HG02973 (cell line): ENCODE data around the gene PKD1.

Experiments
- ATAC-seq: cut with Tn5 transposase; IDR thresholded peaks from one replicate; pipeline ENCODE4 v1.9.1; 2021; ENCODE audit warnings: moderate library complexity; ENCODE audit not compliant: unreplicated experiment

PKD1 gene

DNA sequence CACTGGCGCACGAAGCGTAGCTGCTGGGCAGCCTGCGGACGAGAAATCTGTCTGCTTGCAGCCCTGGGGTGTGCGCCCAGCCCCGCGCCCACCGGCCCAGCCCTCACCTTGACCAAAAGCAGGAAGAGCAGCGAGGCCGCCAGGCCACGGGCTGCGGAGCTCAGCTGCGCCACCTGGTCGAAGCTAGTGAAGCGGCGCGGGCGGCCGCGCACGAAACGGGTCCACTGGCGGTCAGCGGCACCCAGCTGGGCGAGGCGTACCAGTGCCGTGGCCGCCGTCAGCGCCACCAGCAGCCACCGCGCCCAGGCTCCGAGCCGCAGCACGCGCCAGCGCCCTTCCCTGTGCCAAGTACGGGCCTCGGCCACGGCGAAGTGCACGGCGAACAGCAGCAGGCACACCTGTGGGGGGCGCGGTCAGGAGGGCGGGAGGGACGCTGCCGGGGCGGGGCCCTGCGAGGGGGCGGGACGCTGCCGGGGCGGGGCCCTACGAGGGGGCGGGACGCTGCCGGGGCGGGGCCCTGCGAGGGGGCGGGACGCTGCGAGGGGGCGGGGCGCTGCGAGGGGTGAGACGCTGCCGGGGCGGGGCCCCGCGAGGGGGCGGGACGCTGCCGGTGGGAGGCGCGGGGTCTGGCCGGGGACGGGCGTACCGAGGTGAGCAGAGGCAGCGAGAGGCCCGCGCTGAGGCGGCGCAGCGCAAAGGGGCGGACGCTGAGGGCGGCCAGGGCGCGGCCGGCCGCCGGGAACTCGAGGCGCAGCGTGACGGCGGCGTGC, 44.7 kb downstream of the PKD1 start:
- ATAC-seq, result no peak

DNA sequence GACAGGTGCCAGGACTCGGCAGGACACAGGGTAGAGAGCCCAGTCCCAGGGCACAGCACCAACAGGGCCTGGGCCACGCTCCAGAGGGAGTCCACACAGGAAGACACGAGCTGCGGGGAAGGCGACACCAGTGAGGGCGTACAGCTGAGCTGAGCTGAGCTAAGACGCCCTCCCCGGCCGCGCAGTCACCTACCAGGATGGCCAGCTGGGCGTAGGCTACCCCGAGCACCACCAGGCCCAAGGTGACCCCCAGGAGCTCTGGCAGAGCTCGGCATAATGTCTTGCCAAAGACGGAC, 45.3 kb downstream of the PKD1 start:
- ATAC-seq, result no peak

DNA sequence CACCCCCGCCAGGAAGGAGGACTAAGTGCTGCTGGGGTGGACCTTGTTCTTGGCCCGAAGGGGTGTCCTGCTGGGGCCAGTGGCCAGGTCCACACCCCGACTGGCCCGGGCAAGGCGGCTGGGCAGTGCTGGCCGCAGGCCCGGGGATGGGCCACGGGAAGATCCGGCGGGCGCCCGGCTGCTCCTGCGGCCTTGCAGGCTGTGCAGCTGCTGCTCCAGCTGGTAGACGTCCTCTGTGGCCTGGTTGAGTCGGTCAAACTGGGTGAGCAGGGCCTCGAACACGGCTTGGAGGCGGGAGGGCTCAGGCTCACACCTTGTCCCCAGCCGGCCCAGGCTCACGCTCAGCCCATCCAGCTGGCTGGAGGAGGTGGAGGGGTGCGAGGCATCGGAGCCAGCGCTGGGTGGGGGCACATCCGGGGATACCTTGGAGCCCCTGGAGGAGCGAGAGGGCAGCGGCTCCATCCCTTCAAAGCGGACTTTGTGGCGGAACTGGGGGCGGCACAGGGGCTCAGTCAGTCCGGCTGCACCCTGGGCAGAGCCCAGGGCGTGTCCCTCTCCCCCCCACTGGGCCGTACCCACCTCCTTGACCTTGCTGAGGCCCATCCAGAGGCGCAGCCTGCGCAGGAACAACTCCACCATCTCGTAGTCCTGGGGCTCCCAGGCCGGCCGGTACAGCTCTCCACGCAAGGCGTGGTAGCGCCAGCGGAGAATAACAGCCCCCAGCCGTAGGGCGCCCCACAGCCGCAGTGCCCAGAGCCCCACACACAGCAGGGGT, 45.8 kb downstream of the PKD1 start:
- ATAC-seq, result no peak

DNA sequence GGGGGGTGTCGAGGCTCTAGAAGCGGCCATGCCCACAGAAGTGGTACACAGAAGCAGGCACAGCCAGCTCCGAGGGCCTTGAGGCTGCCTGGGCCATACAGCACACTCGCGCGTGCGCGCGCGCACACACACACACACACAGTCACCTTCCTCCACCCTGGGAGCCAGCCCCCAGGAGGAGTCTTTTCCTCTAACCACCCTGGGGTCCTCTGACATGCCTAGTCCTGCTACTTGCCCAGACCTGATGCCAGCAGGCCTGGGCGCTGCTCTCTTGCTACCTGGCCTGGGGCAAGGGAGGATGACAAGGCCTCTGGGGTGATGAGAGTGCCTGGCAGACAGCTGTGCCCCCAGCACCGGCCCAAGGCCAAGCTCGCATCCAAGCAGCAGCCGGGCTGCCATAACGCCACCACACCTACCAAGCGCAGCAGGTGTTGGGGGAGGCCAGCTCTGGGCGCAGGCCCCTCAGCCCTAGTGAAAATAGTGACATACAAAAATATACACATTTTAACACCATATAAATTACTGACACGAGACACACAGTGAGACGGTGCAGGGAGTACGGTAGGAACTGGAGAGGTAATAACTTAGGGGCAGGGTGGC, 46.8 kb downstream of the PKD1 start:
- no peak for ATAC-seq

DNA sequence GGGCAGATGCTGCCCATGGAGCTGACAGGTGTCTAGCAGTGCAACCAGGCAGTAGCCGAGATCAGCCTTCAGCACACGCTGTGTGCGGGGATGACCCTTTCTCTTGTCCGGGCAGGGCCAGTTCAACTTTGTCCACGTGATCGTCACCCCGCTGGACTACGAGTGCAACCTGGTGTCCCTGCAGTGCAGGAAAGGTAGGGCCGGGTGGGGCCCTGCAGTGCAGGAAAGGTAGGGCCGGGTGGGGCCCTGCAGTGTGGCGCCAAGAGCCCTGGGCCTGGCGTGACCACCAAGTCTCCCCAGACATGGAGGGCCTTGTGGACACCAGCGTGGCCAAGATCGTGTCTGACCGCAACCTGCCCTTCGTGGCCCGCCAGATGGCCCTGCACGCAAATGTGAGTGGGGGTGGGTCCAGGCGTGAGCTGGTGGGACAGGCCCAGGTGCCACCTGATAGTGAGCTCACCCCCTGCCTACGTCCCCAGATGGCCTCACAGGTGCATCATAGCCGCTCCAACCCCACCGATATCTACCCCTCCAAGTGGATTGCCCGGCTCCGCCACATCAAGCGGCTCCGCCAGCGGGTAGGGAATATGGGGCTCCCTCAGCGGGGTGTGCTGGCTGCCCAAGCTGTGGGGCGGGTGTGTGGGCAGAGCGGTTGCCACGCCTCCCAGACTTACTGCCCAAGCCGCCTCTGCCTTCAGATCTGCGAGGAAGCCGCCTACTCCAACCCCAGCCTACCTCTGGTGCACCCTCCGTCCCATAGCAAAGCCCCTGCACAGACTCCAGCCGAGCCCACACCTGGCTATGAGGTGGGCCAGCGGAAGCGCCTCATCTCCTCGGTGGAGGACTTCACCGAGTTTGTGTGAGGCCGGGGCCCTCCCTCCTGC, 47.7 kb downstream of the PKD1 start:
- ATAC-seq, result no peak

DNA sequence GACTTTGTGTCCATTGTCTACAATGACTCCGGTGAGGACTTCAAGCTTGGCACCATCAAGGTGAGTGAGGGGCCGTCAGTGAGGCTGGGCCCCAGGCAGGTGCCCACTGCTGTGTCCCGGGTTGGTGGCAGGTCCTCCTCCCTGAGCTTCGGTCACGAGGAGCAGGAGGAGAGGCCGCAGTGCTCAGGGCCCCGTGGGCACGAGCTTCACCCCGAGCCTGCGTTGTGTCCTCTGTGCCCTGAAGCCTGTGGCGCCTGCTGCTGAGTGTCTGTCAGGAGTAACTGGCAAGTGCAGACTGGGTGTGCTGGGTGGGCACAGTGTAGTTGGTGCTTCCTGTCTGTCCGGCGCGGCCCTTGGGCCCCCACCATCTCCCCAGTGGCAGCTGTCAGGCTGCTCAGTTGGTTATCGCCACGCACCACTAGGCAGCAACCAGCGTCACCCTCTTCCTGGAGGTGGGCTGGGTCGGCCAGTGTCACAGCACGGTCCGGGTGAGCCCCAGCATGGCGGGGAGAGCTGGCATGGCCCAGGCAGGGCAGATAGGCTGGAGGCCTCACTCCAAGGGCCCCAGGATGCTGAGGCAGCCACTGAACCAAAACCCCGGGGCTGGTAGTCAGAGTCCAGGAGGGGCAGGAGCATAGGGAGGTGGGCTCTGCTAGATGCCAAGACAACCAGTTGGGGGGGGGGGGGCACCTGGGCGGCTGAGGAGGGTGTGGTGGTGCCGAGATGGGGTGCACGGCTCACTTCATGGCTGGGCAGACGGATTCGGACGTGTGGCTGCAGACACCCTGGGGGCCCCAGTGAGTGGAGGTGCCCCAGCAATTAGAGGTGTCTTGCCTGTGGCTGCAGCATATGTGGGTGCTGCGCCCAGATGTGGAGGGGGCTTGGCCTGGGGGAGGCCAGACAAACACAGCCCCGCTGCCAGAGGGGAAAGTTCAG, 48.6 kb downstream of the PKD1 start:
- ATAC-seq, result no peak

DNA sequence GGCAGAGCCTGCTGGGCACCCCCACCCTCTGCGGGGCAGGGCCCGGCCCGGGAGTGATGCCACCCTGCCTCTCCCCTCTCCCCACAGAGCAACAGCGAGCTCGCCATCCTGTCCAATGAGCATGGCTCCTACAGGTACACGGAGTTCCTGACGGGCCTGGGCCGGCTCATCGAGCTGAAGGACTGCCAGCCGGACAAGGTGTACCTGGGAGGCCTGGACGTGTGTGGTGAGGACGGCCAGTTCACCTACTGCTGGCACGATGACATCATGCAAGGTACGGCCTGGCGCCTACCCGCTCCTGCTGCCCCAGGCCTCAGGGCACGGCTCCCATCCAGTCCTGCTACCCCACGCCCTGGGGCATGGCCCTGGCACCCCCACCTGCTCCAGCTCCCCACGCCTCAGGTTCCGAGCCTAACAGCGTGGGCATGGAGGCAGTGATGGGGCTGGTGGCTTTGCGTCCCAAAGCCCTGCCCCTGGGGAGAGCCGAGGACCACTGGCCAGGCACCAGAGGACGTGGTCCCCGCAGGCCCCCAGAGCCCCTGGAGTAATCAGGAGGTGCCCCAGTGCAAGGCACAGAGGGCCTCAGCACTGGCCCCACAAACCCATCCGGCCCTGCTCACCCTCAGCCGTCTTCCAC, 49.5 kb downstream of the PKD1 start:
- ATAC-seq, result no peak

DNA sequence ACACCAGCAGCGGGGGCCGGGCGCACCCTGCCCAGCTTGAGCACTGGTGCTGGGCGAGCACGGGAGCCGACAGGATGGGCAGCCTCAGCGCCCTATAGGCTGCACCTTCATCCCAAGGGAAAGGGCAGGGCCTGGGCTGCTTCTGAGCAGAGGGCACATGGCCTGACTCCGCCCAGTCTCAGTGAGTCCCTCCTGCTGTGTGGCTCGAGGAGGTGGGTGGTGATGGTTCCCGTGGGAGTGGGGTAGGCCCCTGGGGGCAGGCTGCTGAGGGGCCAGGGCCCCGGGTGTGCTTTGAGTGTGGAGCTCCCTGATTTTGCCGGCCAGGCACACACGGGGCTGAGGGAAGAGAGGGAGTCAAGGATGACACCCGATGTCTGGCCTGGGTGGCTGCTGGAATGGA, 50.0 kb downstream of the PKD1 start:
- ATAC-seq, result no peak

DNA sequence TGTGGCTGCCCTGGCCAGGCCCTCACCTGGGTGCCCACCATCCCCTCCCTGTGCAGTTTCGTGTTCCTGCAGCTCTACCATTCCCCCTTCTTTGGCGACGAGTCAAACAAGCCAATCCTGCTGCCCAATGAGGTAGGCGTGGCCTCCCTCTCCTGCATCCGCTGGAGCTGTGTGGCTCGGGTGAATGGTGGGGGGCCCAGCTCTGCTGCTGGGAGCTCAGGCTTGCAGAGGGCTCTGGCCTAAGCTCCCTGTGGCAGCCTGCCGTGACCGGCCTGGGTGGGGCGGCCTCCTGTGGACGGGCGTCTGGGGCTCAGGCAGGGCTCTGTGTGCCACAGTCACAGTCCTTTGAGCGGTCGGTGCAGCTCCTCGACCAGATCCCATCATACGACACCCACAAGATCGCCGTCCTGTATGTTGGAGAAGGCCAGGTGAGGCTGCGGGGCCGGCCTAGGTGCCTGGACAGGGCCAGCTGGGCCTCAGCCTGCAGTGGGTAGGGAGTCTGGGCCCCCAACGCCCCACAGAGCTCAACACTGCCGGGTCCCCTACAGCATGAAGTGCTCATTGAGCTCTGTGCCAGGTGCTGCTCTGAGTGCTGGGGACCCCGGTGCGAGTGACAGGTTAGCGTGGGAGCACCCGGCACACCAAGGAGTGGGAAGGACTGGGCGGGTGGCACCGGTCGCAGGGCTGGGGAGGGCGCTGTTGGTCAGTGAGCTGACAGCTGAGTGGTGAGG, 50.6 kb downstream of the PKD1 start:
- no peak for ATAC-seq

DNA sequence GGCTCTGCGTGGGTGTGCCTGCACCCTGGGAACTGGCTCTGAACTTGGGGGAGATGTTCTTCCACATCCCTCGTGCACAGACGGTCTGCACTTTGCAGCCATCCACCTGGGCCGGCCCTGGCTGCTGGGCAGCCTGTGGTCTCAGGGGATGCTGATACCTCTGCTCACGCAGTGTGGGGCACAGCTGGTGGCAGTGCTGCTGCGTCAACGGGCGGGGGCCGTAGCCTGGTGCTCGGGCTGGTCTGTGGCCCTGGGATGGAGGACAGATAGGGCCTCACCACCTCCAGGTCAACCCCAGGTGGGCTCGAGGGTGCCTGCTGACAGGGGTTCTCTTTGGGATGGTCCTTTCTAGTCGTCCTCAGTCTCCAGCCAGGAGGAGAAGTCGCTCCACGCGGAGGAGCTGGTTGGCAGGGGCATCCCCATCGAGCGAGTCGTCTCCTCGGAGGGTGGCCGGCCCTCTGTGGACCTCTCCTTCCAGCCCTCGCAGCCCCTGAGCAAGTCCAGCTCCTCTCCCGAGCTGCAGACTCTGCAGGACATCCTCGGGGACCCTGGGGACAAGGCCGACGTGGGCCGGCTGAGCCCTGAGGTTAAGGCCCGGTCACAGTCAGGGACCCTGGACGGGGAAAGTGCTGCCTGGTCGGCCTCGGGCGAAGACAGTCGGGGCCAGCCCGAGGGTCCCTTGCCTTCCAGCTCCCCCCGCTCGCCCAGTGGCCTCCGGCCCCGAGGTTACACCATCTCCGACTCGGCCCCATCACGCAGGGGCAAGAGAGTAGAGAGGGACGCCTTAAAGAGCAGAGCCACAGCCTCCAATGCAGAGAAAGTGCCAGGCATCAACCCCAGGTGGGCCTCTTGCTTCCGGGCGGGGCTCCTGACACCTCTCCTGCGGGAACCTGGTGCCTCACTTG, 51.6 kb downstream of the PKD1 start:
- ATAC-seq, result no peak

DNA sequence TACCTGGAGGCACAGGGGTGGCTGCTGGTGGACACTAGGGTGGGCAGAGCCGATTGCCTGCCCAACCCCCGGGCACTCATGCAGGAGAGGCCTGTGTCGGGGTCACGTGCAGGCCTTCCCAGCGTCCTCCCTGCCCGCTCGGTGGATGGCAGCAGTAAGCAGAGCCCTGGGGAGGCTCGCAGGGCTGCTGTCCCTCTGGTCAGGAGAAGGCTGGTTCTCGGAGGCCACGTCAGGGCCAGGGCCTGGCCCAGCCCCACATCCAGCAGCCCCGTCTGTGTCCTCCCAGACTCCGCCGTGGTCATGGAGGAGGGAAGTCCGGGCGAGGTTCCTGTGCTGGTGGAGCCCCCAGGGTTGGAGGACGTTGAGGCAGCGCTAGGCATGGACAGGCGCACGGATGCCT, 52.3 kb downstream of the PKD1 start:
- no peak for ATAC-seq

DNA sequence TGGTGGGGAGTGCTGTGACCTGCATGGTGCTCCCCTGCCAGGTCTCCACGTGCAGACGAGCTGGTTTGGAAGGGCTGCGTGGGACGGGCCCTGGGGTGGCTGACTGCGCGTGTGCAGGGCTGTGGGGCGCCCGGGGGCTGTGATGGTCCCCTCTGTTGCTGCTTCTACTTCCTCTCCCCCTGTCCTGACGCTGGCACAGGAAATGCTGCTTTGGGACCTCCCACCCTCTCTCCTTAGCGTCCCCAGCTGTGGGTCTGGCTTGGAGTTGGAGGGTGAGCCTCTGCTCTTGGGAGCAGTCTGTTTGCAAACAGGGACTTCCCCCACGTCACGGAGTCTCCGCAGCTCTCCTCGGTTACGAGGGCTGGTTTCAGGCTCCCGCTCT, 52.7 kb downstream of the PKD1 start:
- ATAC-seq, result no peak

DNA sequence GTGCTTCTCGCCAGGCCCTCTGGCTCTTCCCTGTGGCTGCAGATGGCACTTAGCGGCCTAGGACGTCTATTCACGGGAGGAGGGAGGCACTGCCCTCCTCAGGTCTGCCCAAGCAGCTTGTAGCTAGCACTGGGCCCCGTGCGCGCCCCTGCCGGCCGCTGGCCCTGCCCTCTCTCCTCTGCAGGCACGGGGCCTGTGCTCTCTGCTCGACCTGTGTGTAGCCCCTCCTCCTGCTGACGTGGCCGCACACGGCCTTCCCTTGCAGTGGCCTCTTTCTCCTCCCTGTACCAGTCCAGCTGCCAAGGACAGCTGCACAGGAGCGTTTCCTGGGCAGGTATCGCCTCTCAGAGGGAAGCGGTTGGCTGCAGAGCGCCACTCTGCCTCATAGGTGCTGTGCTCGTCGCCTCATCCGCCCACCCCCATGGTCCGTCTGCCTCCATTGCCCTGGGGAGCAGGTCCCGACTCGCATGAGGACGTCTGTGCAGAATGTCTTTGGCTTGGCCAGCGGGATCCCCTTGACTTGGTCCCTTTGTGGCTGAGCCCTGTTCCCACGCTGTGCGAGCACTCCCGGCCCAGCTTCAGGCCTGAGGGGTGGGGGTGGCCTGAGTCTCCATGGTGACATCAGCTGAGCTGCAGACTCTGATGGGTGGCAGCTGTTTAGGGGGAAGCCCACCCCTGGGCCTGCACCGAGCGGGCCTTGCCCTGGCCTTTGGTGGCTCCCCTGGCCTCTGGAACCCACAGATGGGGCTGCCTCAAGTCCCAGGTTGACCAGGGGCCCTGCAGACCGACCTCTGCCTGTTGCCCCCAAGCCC, 53.3 kb downstream of the PKD1 start:
- ATAC-seq, result no peak

DNA sequence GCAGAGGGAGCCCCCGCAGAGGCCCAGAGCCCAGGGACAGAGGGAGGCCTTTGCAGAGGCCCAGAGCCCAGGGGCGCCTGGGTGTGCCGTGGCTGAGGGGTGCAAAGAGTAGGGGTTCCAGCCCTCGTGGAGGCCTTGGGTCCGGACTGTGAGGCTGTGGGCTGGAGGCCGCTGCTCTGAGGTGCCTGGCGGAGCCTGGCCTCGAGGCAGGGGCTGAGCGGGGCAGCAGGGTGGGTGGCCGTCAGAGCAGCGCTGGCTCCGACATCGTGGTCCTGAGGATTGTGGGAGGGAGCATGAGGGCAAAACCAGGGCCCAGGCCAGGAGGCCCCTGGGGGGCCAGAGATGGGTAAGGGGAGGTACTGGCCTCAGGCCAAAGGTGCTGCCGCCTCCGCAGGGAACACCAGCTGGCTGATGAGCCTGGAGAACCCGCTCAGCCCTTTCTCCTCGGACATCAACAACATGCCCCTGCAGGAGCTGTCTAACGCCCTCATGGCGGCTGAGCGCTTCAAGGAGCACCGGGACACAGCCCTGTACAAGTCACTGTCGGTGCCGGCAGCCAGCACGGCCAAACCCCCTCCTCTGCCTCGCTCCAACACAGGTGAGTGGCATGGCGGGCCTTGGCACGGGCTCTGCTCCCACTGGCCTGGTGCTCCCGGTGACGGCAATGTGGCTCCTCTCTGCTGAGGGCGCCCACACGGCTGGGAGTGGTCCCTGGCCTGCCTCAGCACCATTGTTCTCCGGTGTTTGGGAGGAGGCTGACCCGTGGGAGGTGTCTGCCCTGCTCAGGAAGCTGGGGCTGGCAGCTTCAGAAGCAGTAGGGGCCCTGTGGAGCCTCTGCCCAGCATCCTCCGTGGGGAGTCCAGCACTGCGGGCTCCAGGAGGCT, 54.3 kb downstream of the PKD1 start:
- no peak for ATAC-seq

DNA sequence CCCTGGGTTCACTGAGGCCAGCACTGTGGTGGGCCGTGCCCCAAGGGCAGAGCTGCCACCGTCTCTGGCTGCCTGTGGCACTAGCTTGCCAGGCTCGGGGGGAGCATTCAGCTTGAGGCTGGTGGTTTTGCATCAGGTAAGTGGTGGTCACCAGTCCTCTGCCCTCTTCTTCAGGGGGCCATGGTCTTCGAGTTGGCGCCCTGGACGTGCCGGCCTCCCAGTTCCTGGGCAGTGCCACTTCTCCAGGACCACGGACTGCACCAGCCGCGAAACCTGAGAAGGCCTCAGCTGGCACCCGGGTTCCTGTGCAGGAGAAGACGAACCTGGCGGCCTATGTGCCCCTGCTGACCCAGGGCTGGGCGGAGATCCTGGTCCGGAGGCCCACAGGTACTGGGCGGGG, 55.7 kb downstream of the PKD1 start:
- no peak for ATAC-seq

DNA sequence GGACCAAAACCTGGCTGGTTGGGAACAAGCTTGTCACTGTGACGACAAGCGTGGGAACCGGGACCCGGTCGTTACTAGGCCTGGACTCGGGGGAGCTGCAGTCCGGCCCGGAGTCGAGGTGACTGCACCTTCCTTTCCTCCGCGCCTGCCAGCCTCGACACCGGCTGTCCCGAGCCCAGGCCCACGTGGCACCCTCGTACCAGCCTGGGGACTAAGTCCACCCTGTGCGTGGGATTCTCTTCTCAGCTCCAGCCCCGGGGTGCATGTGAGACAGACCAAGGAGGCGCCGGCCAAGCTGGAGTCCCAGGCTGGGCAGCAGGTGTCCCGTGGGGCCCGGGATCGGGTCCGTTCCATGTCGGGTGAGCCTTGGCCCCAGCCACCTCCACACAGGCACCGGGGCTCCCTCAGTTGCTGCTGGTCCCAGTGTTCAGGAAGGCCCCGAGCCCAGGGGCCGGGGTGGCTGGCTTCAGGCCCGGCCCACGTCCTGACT, 56.3 kb downstream of the PKD1 start:
- ATAC-seq, result no peak
